CD4-positive, alpha-beta memory T cell (primary cell): Measurements from ENCODE around the gene NEK9. TPM values are rescaled to one million over a fixed set of nuclear protein-coding genes. Genes with fewer than 3 reads are reported as not detected.

Experiments
- CTCF ChIA-PET: fragments of 350-600 bp; sonication (Branson Sonifier 250); formaldehyde crosslinking; loops from one replicate; lab custom pipeline; 2021; ENCODE audit warnings: inconsistent platforms; ENCODE audit not compliant: partially characterized antibody; lab: Charles Lee
- POLR2A ChIA-PET: fragments of 350-600 bp; sonication (Branson Sonifier 250); formaldehyde crosslinking; loops from one replicate; lab custom pipeline; 2021; ENCODE audit not compliant: partially characterized antibody; lab: Charles Lee
- DNase-seq, 5 donors: peaks; one replicate each; pipeline versions ENCODE4 v3.0.0 to v3.0.0-alpha.2; 2020 to 2022; ENCODE audit warnings: mixed read lengths in 1 of 5
- H3K27ac ChIP-seq: one replicate; pipeline ENCODE4 v1.7.0; 2013; ENCODE audit warnings: low read depth, low read length
- H3K27me3 ChIP-seq: 2 replicates; pipeline ENCODE4 v1.7.0; 2013; ENCODE audit warnings: mild to moderate bottlenecking, low read length, moderate library complexity; ENCODE audit not compliant: insufficient read depth
- H3K36me3 ChIP-seq: 2 replicates; pipeline ENCODE4 v1.7.0; 2013; ENCODE audit warnings: mild to moderate bottlenecking, low read length, moderate library complexity; ENCODE audit not compliant: insufficient read depth
- H3K4me1 ChIP-seq: 2 replicates; pipeline ENCODE4 v1.7.0; 2013; ENCODE audit warnings: mild to moderate bottlenecking, low read length, moderate library complexity; ENCODE audit not compliant: insufficient read depth
- H3K4me3 ChIP-seq, 2 donors: one replicate each; pipeline ENCODE4 v1.7.0; 2013; ENCODE audit warnings: low read length in 2 of 2, mild to moderate bottlenecking in 1 of 2
- H3K9me3 ChIP-seq, 2 donors: one replicate each; pipeline ENCODE4 v1.7.0; 2013; ENCODE audit warnings: low read length in 2 of 2, control low read depth in 1 of 2; ENCODE audit not compliant: control insufficient read depth in 1 of 2
- H3K27ac Mint-ChIP-seq, 7 donors: one replicate each; pipeline ENCODE4 v1.8.0; 2020 to 2021; ENCODE audit warnings: mixed read lengths in 7 of 7, mild to moderate bottlenecking in 6 of 7, inconsistent platforms in 3 of 7, moderate library complexity in 3 of 7
- H3K27me3 Mint-ChIP-seq, 2 donors: one replicate each; pipeline ENCODE4 v1.8.0; 2020 to 2021; ENCODE audit warnings: mixed read lengths in 2 of 2
- H3K36me3 Mint-ChIP-seq, 2 donors: one replicate each; pipeline ENCODE4 v1.8.0; 2020 to 2021; ENCODE audit warnings: mixed read lengths in 2 of 2, inconsistent platforms in 1 of 2, mild to moderate bottlenecking in 1 of 2
- H3K4me1 Mint-ChIP-seq, 4 donors: one replicate each; pipeline ENCODE4 v1.8.0; 2020 to 2021; ENCODE audit warnings: mixed read lengths in 4 of 4, mild to moderate bottlenecking in 1 of 4
- H3K4me3 Mint-ChIP-seq, 8 donors: one replicate each; pipeline ENCODE4 v1.8.0; 2020 to 2021; ENCODE audit warnings: mixed read lengths in 8 of 8, mild to moderate bottlenecking in 7 of 8, moderate library complexity in 6 of 8, inconsistent platforms in 3 of 8
- H3K9me3 Mint-ChIP-seq, 8 donors: one replicate each; pipeline ENCODE4 v1.8.0; 2020 to 2021; ENCODE audit warnings: mixed read lengths in 8 of 8, mild to moderate bottlenecking in 5 of 8, inconsistent platforms in 3 of 8, moderate library complexity in 1 of 8
- intact Hi-C: fragments of 100-400 bp; cut with micrococcal nuclease; formaldehyde crosslinking; loops from one replicate; pipeline ENCODE4 v1.15.1; 2023
- polyA plus RNA-seq, 2 donors: library from polyadenylated mRNA; unstranded; fragments of 300-500 nt; fragmentation: Illumina TruSeq; gene quantifications; one replicate each; pipeline ENCODE4 v1.2.3, GENCODE V29; 2021
- total RNA-seq, 2 experiments: library from RNA; stranded (reverse); gene quantifications; one replicate each; pipeline ENCODE4 v1.2.3, GENCODE V29; 2021

The NEK9 gene
- total and polyA plus RNA-seq, 4 experiments from 2014 or later: 9.8 to 133 (median 74.6) TPM

DNA sequence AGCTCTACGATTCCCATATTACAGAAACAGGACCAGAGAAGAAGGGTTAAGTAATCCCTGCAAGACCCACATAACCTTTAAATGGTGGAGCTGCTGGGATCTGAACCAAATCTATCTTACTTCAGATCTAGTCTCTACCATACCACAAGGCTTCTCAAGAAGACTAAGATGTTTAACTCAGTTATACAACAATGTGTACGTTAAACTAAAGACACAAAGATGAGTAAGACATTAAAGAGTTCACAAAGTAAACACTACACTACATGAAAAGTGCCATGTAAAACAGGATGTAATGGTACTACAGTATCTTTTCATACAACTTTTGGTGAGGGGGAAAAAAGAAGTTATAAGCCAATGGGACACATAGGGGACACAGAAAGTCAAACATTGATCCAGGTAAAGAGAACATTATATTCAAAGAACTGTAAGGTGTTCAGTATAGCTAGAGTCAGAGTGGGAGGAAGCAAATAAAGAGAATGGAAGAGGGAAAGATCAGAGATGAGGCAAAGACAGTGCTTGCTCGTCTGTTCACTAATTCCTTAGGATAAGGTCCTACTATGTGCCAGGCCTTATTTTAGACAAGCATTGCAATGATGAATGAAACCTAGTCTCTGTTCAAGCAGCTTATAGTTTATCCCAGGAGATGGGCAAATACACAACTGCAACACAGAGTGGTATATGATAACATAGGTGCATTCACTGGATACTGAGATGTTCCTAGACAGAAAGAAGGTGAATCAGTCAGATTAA is 41.9 kb upstream of the NEK9 start:
- no peaks in the 10 kb centered on the region for H3K27me3 Mint-ChIP-seq
- POLR2A ChIA-PET: no interaction called here
- no peaks in the 10 kb centered on the region for H3K36me3 ChIP-seq
- H3K9me3 Mint-ChIP-seq: no peaks in the 10 kb centered on the region
- no peaks in the 10 kb centered on the region for H3K9me3 ChIP-seq
- peaks cover 6 to 7% of the 10 kb centered on the region in 2 donors for H3K36me3 Mint-ChIP-seq
- peak overlapping the region in 1 of 8 donors; percentile 69 for H3K4me3 Mint-ChIP-seq
- intact Hi-C loops: no loop called here
- peak overlapping the region in 4 of 7 donors; percentile 6 to 74 (median 10) for H3K27ac Mint-ChIP-seq
- CTCF ChIA-PET: interaction anchor here (2.0 kb wide), 1 partner anchor 126 kb away, joined by 4 read pairs; no protein-coding TSS in a partner anchor
- no peaks in the 10 kb centered on the region for H3K27me3 ChIP-seq
- no peak overlapping the region for H3K27ac ChIP-seq
- no peak for DNase-seq
- peaks cover 74% of the 10 kb centered on the region for H3K4me1 ChIP-seq
- peaks cover 47 to 85% (median 67%) of the 10 kb centered on the region in 4 donors for H3K4me1 Mint-ChIP-seq
- no peak overlapping the region for H3K4me3 ChIP-seq

- H3K27ac Mint-ChIP-seq: no peak overlapping the region
- Histone ChIP-seq H3K4me1 (peaks cover 66% of the 10 kb centered on the region), H3K4me3 (no peak overlapping the region), H3K27me3 (no peaks in the 10 kb centered on the region), H3K9me3 (no peaks in the 10 kb centered on the region), H3K36me3 (no peaks in the 10 kb centered on the region), H3K27ac (no peak overlapping the region)
- H3K36me3 Mint-ChIP-seq: peaks cover 6 to 7% of the 10 kb centered on the region in 2 donors
- no peaks in the 10 kb centered on the region for H3K27me3 Mint-ChIP-seq
- intact Hi-C loops: no loop called here
- peaks cover 47 to 79% (median 64%) of the 10 kb centered on the region in 4 donors for H3K4me1 Mint-ChIP-seq
- ChIA-PET CTCF (interaction anchor here (0.7 to 2.0 kb wide), 2 partner anchors 128 to 131 kb away, joined by 3 to 4 read pairs; no protein-coding TSS in a partner anchor), POLR2A (interaction anchor here (1.0 to 1.9 kb wide), 2 partner anchors 8 to 9 kb away, joined by 4 to 5 read pairs; no protein-coding TSS in a partner anchor)
- H3K4me3 Mint-ChIP-seq: no peak overlapping the region
- no peaks in the 10 kb centered on the region for H3K9me3 Mint-ChIP-seq
- no peak for DNase-seq
These were observed 40.5 kb upstream of the NEK9 start for GRCh38 chr14:75167325-75167724.

GRCh38 chr14:75165586-75166391 is 38.9 kb upstream of the NEK9 start:
- H3K9me3 ChIP-seq: no peaks in the 10 kb centered on the region
- ChIA-PET CTCF (no interaction called here), POLR2A (interaction anchor here (1.9 kb wide), 1 partner anchor 10 kb away, joined by 5 read pairs; no protein-coding TSS in a partner anchor)
- peaks cover 51 to 79% (median 67%) of the 10 kb centered on the region in 4 donors for H3K4me1 Mint-ChIP-seq
- H3K36me3 ChIP-seq: no peaks in the 10 kb centered on the region
- no peak overlapping the region for H3K27ac ChIP-seq
- peaks cover under 1 to 10% of the 10 kb centered on the region in 2 donors for H3K36me3 Mint-ChIP-seq
- no peak overlapping the region for H3K4me3 Mint-ChIP-seq
- peaks cover 68% of the 10 kb centered on the region for H3K4me1 ChIP-seq
- H3K27ac Mint-ChIP-seq: peak overlapping the region in 2 of 7 donors; percentile 42 to 46
- intact Hi-C loops: no loop called here
- no peaks in the 10 kb centered on the region for H3K9me3 Mint-ChIP-seq
- DNase-seq: no peak
- no peak overlapping the region for H3K4me3 ChIP-seq
- H3K27me3 Mint-ChIP-seq: no peaks in the 10 kb centered on the region
- H3K27me3 ChIP-seq: no peaks in the 10 kb centered on the region

- POLR2A ChIA-PET: interaction anchor here (1.4 kb wide), 1 partner anchor 11 kb away, joined by 5 read pairs; no protein-coding TSS in a partner anchor
- Histone ChIP-seq H3K36me3 (no peaks in the 10 kb centered on the region), H3K9me3 (no peaks in the 10 kb centered on the region), H3K27me3 (no peaks in the 10 kb centered on the region), H3K4me3 (no peak overlapping the region), H3K27ac (no peak overlapping the region), H3K4me1 (peaks cover 76% of the 10 kb centered on the region)
- no peaks in the 10 kb centered on the region for H3K27me3 Mint-ChIP-seq
- CTCF ChIA-PET: interaction anchor here (1.6 to 1.8 kb wide), 2 partner anchors 22 to 34 kb away, joined by 3 to 8 read pairs; no protein-coding TSS in a partner anchor
- H3K36me3 Mint-ChIP-seq: peaks cover 0 to 10% of the 10 kb centered on the region in 2 donors
- no peak for DNase-seq
- H3K4me3 Mint-ChIP-seq: no peak overlapping the region
- intact Hi-C loops: no loop called here
- peaks cover 51 to 79% (median 68%) of the 10 kb centered on the region in 4 donors for H3K4me1 Mint-ChIP-seq
- H3K27ac Mint-ChIP-seq: peak overlapping the region in 4 of 7 donors; percentile 10 to 60 (median 34)
- H3K9me3 Mint-ChIP-seq: no peaks in the 10 kb centered on the region
These were observed 38.0 kb upstream of the NEK9 start for GRCh38 chr14:75164809-75165208.

DNA sequence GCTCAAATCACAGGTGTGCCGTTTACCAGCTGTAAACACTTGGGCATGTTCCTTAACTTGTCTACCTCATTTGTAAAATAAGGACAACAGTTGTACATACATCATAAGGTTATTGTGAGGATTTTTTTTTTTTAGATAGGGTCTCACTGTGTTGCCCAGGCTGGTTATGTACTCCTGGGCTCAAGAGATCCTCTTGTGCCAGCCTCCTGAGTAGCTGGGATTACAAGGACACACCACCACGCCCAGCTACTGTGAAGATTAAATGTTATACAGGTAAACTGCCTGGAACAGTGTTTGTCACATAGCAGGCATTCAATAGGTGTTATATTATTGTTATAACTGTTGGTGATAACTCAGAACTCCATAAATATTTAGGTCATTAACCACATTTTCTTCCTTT is 36.8 kb upstream of the NEK9 start:
- Mint-ChIP-seq H3K4me1 (peaks cover 51 to 81% (median 68%) of the 10 kb centered on the region in 4 donors), H3K36me3 (peaks cover 0 to 13% of the 10 kb centered on the region in 2 donors), H3K27ac (peak overlapping the region in 1 of 7 donors; percentile 17), H3K9me3 (no peaks in the 10 kb centered on the region), H3K27me3 (no peaks in the 10 kb centered on the region), H3K4me3 (no peak overlapping the region)
- no peak for DNase-seq
- H3K27ac ChIP-seq: no peak overlapping the region
- no peaks in the 10 kb centered on the region for H3K27me3 ChIP-seq
- POLR2A ChIA-PET: interaction anchor here (1.4 kb wide), 1 partner anchor 12 kb away, joined by 5 read pairs; no protein-coding TSS in a partner anchor
- H3K36me3 ChIP-seq: no peaks in the 10 kb centered on the region
- intact Hi-C loops: no loop called here
- H3K9me3 ChIP-seq: no peaks in the 10 kb centered on the region
- CTCF ChIA-PET: interaction anchor here (1.6 to 2.0 kb wide), 3 partner anchors 12 to 33 kb away, joined by 3 to 8 read pairs (median 5); no protein-coding TSS in a partner anchor
- peaks cover 76% of the 10 kb centered on the region for H3K4me1 ChIP-seq
- H3K4me3 ChIP-seq: no peak overlapping the region

DNA sequence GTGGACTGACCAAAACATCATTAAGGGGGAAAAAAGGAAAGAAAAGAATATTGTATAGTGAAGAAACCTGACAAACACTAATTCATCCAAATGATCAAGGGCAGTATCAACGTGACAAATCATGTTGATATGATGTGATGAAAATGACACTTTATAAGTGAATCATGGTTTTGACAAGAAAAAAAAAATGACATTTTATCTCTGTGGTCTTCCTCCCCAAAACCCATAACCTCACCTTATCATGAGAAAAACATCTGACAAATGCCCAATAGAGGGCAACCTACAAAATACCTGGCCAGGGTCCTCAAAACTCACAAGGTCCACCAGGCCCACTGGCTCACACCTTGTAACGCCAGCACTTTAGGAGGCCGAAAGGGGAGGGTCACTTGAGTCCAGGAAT is 35.8 kb upstream of the NEK9 start:
- Mint-ChIP-seq H3K36me3 (peaks cover 0 to 13% of the 10 kb centered on the region in 2 donors), H3K27ac (peak overlapping the region in 5 of 7 donors; percentile 13 to 75 (median 43)), H3K4me3 (no peak overlapping the region), H3K27me3 (no peaks in the 10 kb centered on the region), H3K9me3 (no peaks in the 10 kb centered on the region), H3K4me1 (peaks cover 43 to 71% (median 61%) of the 10 kb centered on the region in 4 donors)
- H3K36me3 ChIP-seq: no peaks in the 10 kb centered on the region
- no peak overlapping the region for H3K27ac ChIP-seq
- POLR2A ChIA-PET: no interaction called here
- intact Hi-C loops: no loop called here
- CTCF ChIA-PET: interaction anchor here (1.0 to 2.0 kb wide), 2 partner anchors 10 to 13 kb away, joined by 3 to 5 read pairs; no protein-coding TSS in a partner anchor
- H3K4me1 ChIP-seq: peaks cover 72% of the 10 kb centered on the region
- no peak overlapping the region for H3K4me3 ChIP-seq
- no peaks in the 10 kb centered on the region for H3K27me3 ChIP-seq
- no peak for DNase-seq
- H3K9me3 ChIP-seq: no peaks in the 10 kb centered on the region
